Duodenal mucosa (tissue), 2 donors: Measurements from ENCODE around the gene CRPPA.
"Not testable (repeated sequence)": the region's sequence is repeated elsewhere in the genome, so short reads cannot be mapped to it uniquely, and the experiment has no call there.

Experiments used
- H3K27ac ChIP-seq: one replicate; pipeline ENCODE4 v1.7.0; 2013; ENCODE audit warnings: low read depth, low read length
- H3K27me3 ChIP-seq, 2 donors: one replicate each; pipeline ENCODE4 v1.7.0; 2013; ENCODE audit warnings: low read length in 2 of 2, control low read depth in 1 of 2; ENCODE audit not compliant: insufficient read depth in 2 of 2, control insufficient read depth in 1 of 2
- H3K36me3 ChIP-seq, 2 donors: one replicate each; pipeline ENCODE4 v1.7.0; 2013; ENCODE audit warnings: low read length in 2 of 2, control low read depth in 1 of 2; ENCODE audit not compliant: insufficient read depth in 2 of 2, control insufficient read depth in 1 of 2
- H3K4me1 ChIP-seq, 2 donors: one replicate each; pipeline ENCODE4 v1.7.0; 2013; ENCODE audit warnings: low read length in 2 of 2, control low read depth in 1 of 2; ENCODE audit not compliant: insufficient read depth in 2 of 2, control insufficient read depth in 1 of 2
- H3K4me3 ChIP-seq, 2 donors: one replicate each; pipeline ENCODE4 v1.7.0; 2013; ENCODE audit warnings: low read length in 2 of 2, low read depth in 1 of 2
- H3K9ac ChIP-seq, 2 donors: one replicate each; pipeline ENCODE4 v1.7.0; 2013; ENCODE audit warnings: low read length in 2 of 2, low read depth in 1 of 2
- H3K9me3 ChIP-seq, 2 donors: one replicate each; pipeline ENCODE4 v1.7.0; 2013; ENCODE audit warnings: low read length in 2 of 2, control low read depth in 1 of 2; ENCODE audit not compliant: control insufficient read depth in 1 of 2

Gene CRPPA

GRCh38 chr7:16447876-16448275, 26.5 kb upstream of the CRPPA start:
- H3K27me3 ChIP-seq = no peaks in the 10 kb centered on the region
- no peaks in the 10 kb centered on the region for H3K9me3 ChIP-seq
- no peaks in the 10 kb centered on the region for H3K4me1 ChIP-seq
- no peak overlapping the region for H3K4me3 ChIP-seq
- no peak overlapping the region for H3K9ac ChIP-seq
- no peak overlapping the region for H3K27ac ChIP-seq
- H3K36me3 ChIP-seq = no peaks in the 10 kb centered on the region

GRCh38 chr7:16446508-16446907, 25.2 kb upstream of the CRPPA start:
- Histone ChIP-seq H3K9me3 (no peaks in the 10 kb centered on the region), H3K27me3 (no peaks in the 10 kb centered on the region), H3K27ac (no peak overlapping the region), H3K4me3 (no peak overlapping the region), H3K9ac (no peak overlapping the region), H3K36me3 (no peaks in the 10 kb centered on the region), H3K4me1 (no peaks in the 10 kb centered on the region)

- not testable (repeated sequence) for H3K27me3 ChIP-seq, H3K4me3 ChIP-seq, H3K9ac ChIP-seq, H3K9me3 ChIP-seq, H3K36me3 ChIP-seq, H3K4me1 ChIP-seq, H3K27ac ChIP-seq
Measured at GRCh38 chr7:16443871-16444270, 22.5 kb upstream of the CRPPA start.

- no peaks in the 10 kb centered on the region for H3K4me1 ChIP-seq
- no peak overlapping the region for H3K4me3 ChIP-seq
- no peak overlapping the region for H3K27ac ChIP-seq
- no peaks in the 10 kb centered on the region for H3K27me3 ChIP-seq
- H3K36me3 ChIP-seq = no peaks in the 10 kb centered on the region
- H3K9ac ChIP-seq = no peak overlapping the region
- H3K9me3 ChIP-seq = no peaks in the 10 kb centered on the region
Measured at GRCh38 chr7:16438988-16439387, 17.6 kb upstream of the CRPPA start.

GRCh38 chr7:16436306-16436705, 15.0 kb upstream of the CRPPA start:
- Histone ChIP-seq H3K36me3 (no peaks in the 10 kb centered on the region), H3K9ac (no peak overlapping the region), H3K4me3 (no peak overlapping the region), H3K27ac (no peak overlapping the region), H3K4me1 (no peaks in the 10 kb centered on the region), H3K27me3 (no peaks in the 10 kb centered on the region), H3K9me3 (no peaks in the 10 kb centered on the region)

- Histone ChIP-seq H3K9me3 (no peaks in the 10 kb centered on the region), H3K27me3 (no peaks in the 10 kb centered on the region), H3K4me3 (no peak overlapping the region), H3K27ac (no peak overlapping the region), H3K9ac (no peak overlapping the region), H3K4me1 (no peaks in the 10 kb centered on the region), H3K36me3 (no peaks in the 10 kb centered on the region)
Measured at GRCh38 chr7:16433568-16434122, 12.3 kb upstream of the CRPPA start.

GRCh38 chr7:16432425-16432731, 11.0 kb upstream of the CRPPA start:
- H3K27ac ChIP-seq = no peak overlapping the region

GRCh38 chr7:16431646-16432424, 10.5 kb upstream of the CRPPA start:
- Histone ChIP-seq H3K4me3 (no peak overlapping the region), H3K4me1 (no peaks in the 10 kb centered on the region), H3K9ac (no peak overlapping the region), H3K27ac (no peak overlapping the region), H3K9me3 (no peaks in the 10 kb centered on the region), H3K27me3 (no peaks in the 10 kb centered on the region), H3K36me3 (no peaks in the 10 kb centered on the region)

More at GRCh38 chr7:16432425-16432731, 11.0 kb upstream of the CRPPA start:
- no peaks in the 10 kb centered on the region for H3K4me1 ChIP-seq
- no peaks in the 10 kb centered on the region for H3K36me3 ChIP-seq
- H3K9ac ChIP-seq = no peak overlapping the region
- H3K4me3 ChIP-seq = no peak overlapping the region
- no peaks in the 10 kb centered on the region for H3K27me3 ChIP-seq
- H3K9me3 ChIP-seq = no peaks in the 10 kb centered on the region

- no peak overlapping the region for H3K4me3 ChIP-seq
- no peak overlapping the region for H3K27ac ChIP-seq
- H3K36me3 ChIP-seq = no peaks in the 10 kb centered on the region
- no peaks in the 10 kb centered on the region for H3K4me1 ChIP-seq
- no peak overlapping the region for H3K9ac ChIP-seq
- H3K27me3 ChIP-seq = no peaks in the 10 kb centered on the region
- no peaks in the 10 kb centered on the region for H3K9me3 ChIP-seq
Measured at GRCh38 chr7:16430133-16430532, 8.8 kb upstream of the CRPPA start.

GRCh38 chr7:16428672-16429071, 7.3 kb upstream of the CRPPA start:
- H3K4me1 ChIP-seq = no peaks in the 10 kb centered on the region
- H3K9ac ChIP-seq = no peak overlapping the region
- H3K27me3 ChIP-seq = no peaks in the 10 kb centered on the region
- H3K4me3 ChIP-seq = no peak overlapping the region
- H3K36me3 ChIP-seq = no peaks in the 10 kb centered on the region
- H3K9me3 ChIP-seq = no peaks in the 10 kb centered on the region
- no peak overlapping the region for H3K27ac ChIP-seq
